Mucosa of stomach (tissue), 1 donor: Measurements from ENCODE around the gene AP1S1.

Experiments
- H3K27me3 ChIP-seq: one replicate; pipeline ENCODE4 v1.7.0; 2013; ENCODE audit warnings: mild to moderate bottlenecking, low read length; ENCODE audit not compliant: control insufficient read depth, insufficient read depth
- H3K36me3 ChIP-seq: one replicate; pipeline ENCODE4 v1.7.0; 2013; ENCODE audit warnings: low read length; ENCODE audit not compliant: control insufficient read depth, insufficient read depth
- H3K4me1 ChIP-seq: one replicate; pipeline ENCODE4 v1.7.0; 2013; ENCODE audit warnings: mild to moderate bottlenecking, low read length; ENCODE audit not compliant: control insufficient read depth, insufficient read depth
- H3K4me3 ChIP-seq: one replicate; pipeline ENCODE4 v1.7.0; 2013; ENCODE audit warnings: low read length
- H3K9ac ChIP-seq: one replicate; pipeline ENCODE4 v1.7.0; 2013; ENCODE audit warnings: mild to moderate bottlenecking, low read length, moderate library complexity
- H3K9me3 ChIP-seq: one replicate; pipeline ENCODE4 v1.7.0; 2013; ENCODE audit warnings: mild to moderate bottlenecking, low read length, moderate library complexity; ENCODE audit not compliant: control insufficient read depth
- donor health status: Pancreatic carcinoma.

AP1S1 gene

GRCh38 chr7:101163279-101164070 is 9.2 kb downstream of the AP1S1 start:
- peaks cover 28% of the 10 kb centered on the region for H3K4me1 ChIP-seq
- H3K9ac ChIP-seq = peak overlapping the region; percentile 15
- H3K9me3 ChIP-seq = no peaks in the 10 kb centered on the region
- peaks cover 62% of the 10 kb centered on the region for H3K27me3 ChIP-seq
- peaks cover 5% of the 10 kb centered on the region for H3K36me3 ChIP-seq
- H3K4me3 ChIP-seq = no peak overlapping the region

GRCh38 chr7:101164071-101164840 is 10.0 kb downstream of the AP1S1 start:
- Histone ChIP-seq H3K36me3 (no peaks in the 10 kb centered on the region), H3K4me1 (peaks cover 28% of the 10 kb centered on the region), H3K9ac (peak overlapping the region; percentile 15), H3K9me3 (no peaks in the 10 kb centered on the region), H3K4me3 (no peak overlapping the region), H3K27me3 (peaks cover 70% of the 10 kb centered on the region)

GRCh38 chr7:101165075-101165957 is 11.0 kb downstream of the AP1S1 start, which contains the start of gene VGF:
Gene VGF, minus strand, starts transcription at chr7:101165569. Its CDS starts 726 bp downstream, at chr7:101164843.
- Histone ChIP-seq H3K9me3 (no peaks in the 10 kb centered on the region), H3K27me3 (peaks cover 81% of the 10 kb centered on the region), H3K4me1 (peaks cover 35% of the 10 kb centered on the region), H3K9ac (no peak within 1 kb of the TSS), H3K4me3 (no peak within 1 kb of the TSS), H3K36me3 (no peaks in the 10 kb centered on the region)

- no peak overlapping the region for H3K4me3 ChIP-seq
- H3K9me3 ChIP-seq = no peaks in the 10 kb centered on the region
- no peaks in the 10 kb centered on the region for H3K36me3 ChIP-seq
- H3K9ac ChIP-seq = no peak overlapping the region
- peaks cover 89% of the 10 kb centered on the region for H3K27me3 ChIP-seq
- H3K4me1 ChIP-seq = peaks cover 35% of the 10 kb centered on the region
These were observed 11.8 kb downstream of the AP1S1 start for GRCh38 chr7:101165958-101166647.

- Histone ChIP-seq H3K27me3 (peaks cover 93% of the 10 kb centered on the region), H3K36me3 (no peaks in the 10 kb centered on the region), H3K9me3 (no peaks in the 10 kb centered on the region), H3K9ac (no peak overlapping the region), H3K4me3 (no peak overlapping the region), H3K4me1 (peaks cover 35% of the 10 kb centered on the region)
These were observed 12.3 kb downstream of the AP1S1 start for GRCh38 chr7:101166648-101166908.

- Histone ChIP-seq H3K4me3 (no peak overlapping the region), H3K9ac (no peak overlapping the region), H3K4me1 (peaks cover 35% of the 10 kb centered on the region), H3K9me3 (no peaks in the 10 kb centered on the region), H3K27me3 (peaks cover 95% of the 10 kb centered on the region), H3K36me3 (no peaks in the 10 kb centered on the region)
These were observed 12.8 kb downstream of the AP1S1 start for GRCh38 chr7:101166909-101167644.

GRCh38 chr7:101167645-101168411 is 13.6 kb downstream of the AP1S1 start:
- Histone ChIP-seq H3K36me3 (no peaks in the 10 kb centered on the region), H3K9me3 (no peaks in the 10 kb centered on the region), H3K9ac (no peak overlapping the region), H3K4me3 (no peak overlapping the region), H3K27me3 (peaks cover 95% of the 10 kb centered on the region), H3K4me1 (peaks cover 37% of the 10 kb centered on the region)

- peaks cover 39% of the 10 kb centered on the region for H3K4me1 ChIP-seq
These were observed 14.3 kb downstream of the AP1S1 start for GRCh38 chr7:101168412-101169049.

GRCh38 chr7:101169110-101169837 is 15.0 kb downstream of the AP1S1 start:
- Histone ChIP-seq H3K36me3 (no peaks in the 10 kb centered on the region), H3K9me3 (no peaks in the 10 kb centered on the region), H3K4me3 (no peak overlapping the region), H3K4me1 (peaks cover 41% of the 10 kb centered on the region), H3K27me3 (peaks cover 97% of the 10 kb centered on the region), H3K9ac (no peak overlapping the region)

More at GRCh38 chr7:101168412-101169049, 14.3 kb downstream of the AP1S1 start:
- H3K9ac ChIP-seq = no peak overlapping the region
- no peak overlapping the region for H3K4me3 ChIP-seq
- no peaks in the 10 kb centered on the region for H3K36me3 ChIP-seq
- H3K27me3 ChIP-seq = peaks cover 97% of the 10 kb centered on the region
- H3K9me3 ChIP-seq = no peaks in the 10 kb centered on the region
